DOHH2 (cell line): Measurements from ENCODE around the gene C2CD4B.

ENCODE experiments used
- H3F3A ChIP-seq: fragments of 200-600 bp; sonication (generic), shearing (Covaris generic); 2 replicates; pipeline ENCODE4 v1.6.0; 2016; ENCODE audit warnings: antibody characterized with exemption, mild to moderate bottlenecking; ENCODE audit not compliant: control insufficient read depth, insufficient read depth
- H3K27ac ChIP-seq: fragments of 200-600 bp; sonication (generic); 2 replicates; pipeline ENCODE4 v1.5.1; 2014; ENCODE audit warnings: low read depth, mild to moderate bottlenecking, low read length, moderate library complexity
- H3K27me3 ChIP-seq: fragments of 200-600 bp; sonication (generic); 2 replicates; pipeline ENCODE4 v1.6.1; 2014; ENCODE audit warnings: mild to moderate bottlenecking, low read length, mixed read lengths; ENCODE audit not compliant: control insufficient read depth
- H3K36me3 ChIP-seq: fragments of 200-600 bp; sonication (generic); 2 replicates; pipeline ENCODE4 v1.6.1; 2014; ENCODE audit warnings: mild to moderate bottlenecking, low read length, moderate library complexity, mixed read lengths; ENCODE audit not compliant: control insufficient read depth
- H3K4me1 ChIP-seq: fragments of 200-600 bp; sonication (generic); 2 replicates; pipeline ENCODE4 v1.6.1; 2014; ENCODE audit warnings: mild to moderate bottlenecking, low read length, mixed read lengths; ENCODE audit not compliant: control insufficient read depth
- H3K4me2 ChIP-seq: fragments of 200-600 bp; sonication (generic); 2 replicates; pipeline ENCODE4 v1.6.0; 2014; ENCODE audit warnings: mild to moderate bottlenecking, low read length, moderate library complexity
- H3K4me3 ChIP-seq: fragments of 200-600 bp; sonication (generic); 2 replicates; pipeline ENCODE4 v1.5.1; 2014; ENCODE audit warnings: mild to moderate bottlenecking, low read length, mixed read lengths
- H3K79me2 ChIP-seq: fragments of 200-600 bp; sonication (generic); 2 replicates; pipeline ENCODE4 v1.6.1; 2014; ENCODE audit warnings: mild to moderate bottlenecking, low read length, mixed read lengths; ENCODE audit not compliant: control insufficient read depth
- H3K9me2 ChIP-seq: fragments of 200-600 bp; sonication (generic); replicated peaks from 2 replicates; pipeline ENCODE4 v1.6.1; 2014; ENCODE audit warnings: mild to moderate bottlenecking, low read length, mixed read lengths; ENCODE audit not compliant: control insufficient read depth
- H3K9me3 ChIP-seq: fragments of 200-600 bp; sonication (generic); 2 replicates; pipeline ENCODE4 v1.6.1; 2014; ENCODE audit warnings: antibody characterized with exemption, low read length, mixed read lengths; ENCODE audit not compliant: control insufficient read depth, insufficient read depth
- H4K20me1 ChIP-seq: fragments of 200-600 bp; sonication (generic); 2 replicates; pipeline ENCODE4 v1.6.0; 2014; ENCODE audit warnings: low read depth, mild to moderate bottlenecking, antibody characterized with exemption, low read length, moderate library complexity; ENCODE audit not compliant: control insufficient read depth, insufficient read depth
- EZH2phosphoT487 ChIP-seq: fragments of 200-600 bp; sonication (generic); IDR thresholded peaks from 2 replicates; pipeline ENCODE4 v1.6.1; 2017; ENCODE audit warnings: borderline replicate concordance, mild to moderate bottlenecking, antibody characterized with exemption, low read length, moderate library complexity, mixed read lengths
- TF ChIP-seq, protein P1 (sequence below): fragments of 200-600 bp; sonication (generic); IDR thresholded peaks from one replicate; pipeline ENCODE4 v1.5.1; 2014; ENCODE audit warnings: antibody characterized with exemption, mild to moderate bottlenecking, low read depth, low read length; ENCODE audit not compliant: poor library complexity, severe bottlenecking

The C2CD4B gene

DNA sequence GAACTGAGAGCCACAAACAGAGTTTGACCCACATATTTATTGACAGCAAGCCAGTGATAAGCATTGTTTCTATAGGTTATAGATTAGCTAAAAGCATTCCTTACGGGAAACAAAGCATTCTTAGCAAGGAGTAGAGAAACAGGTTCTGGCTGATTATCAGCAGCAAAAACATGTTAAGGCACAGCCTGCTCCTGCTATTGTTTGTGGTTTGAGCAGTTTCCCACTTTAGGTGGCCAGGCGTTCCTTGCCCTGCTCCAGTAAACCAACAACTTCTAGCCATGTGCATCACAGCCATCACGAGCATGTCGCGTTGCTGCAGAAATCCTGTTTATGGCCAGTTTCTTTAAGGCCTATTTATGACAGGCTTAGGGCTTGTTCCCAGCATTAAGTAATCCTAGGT is 44.7 kb upstream of the C2CD4B start:
- H3F3A ChIP-seq: no peaks in the 10 kb centered on the region
- H3K79me2 ChIP-seq: no peaks in the 10 kb centered on the region
- TF ChIP-seq, protein P1, sequence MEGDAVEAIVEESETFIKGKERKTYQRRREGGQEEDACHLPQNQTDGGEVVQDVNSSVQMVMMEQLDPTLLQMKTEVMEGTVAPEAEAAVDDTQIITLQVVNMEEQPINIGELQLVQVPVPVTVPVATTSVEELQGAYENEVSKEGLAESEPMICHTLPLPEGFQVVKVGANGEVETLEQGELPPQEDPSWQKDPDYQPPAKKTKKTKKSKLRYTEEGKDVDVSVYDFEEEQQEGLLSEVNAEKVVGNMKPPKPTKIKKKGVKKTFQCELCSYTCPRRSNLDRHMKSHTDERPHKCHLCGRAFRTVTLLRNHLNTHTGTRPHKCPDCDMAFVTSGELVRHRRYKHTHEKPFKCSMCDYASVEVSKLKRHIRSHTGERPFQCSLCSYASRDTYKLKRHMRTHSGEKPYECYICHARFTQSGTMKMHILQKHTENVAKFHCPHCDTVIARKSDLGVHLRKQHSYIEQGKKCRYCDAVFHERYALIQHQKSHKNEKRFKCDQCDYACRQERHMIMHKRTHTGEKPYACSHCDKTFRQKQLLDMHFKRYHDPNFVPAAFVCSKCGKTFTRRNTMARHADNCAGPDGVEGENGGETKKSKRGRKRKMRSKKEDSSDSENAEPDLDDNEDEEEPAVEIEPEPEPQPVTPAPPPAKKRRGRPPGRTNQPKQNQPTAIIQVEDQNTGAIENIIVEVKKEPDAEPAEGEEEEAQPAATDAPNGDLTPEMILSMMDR: no peak
- no peak for TF ChIP-seq EZH2phosphoT487
- H3K27me3 ChIP-seq: no peaks in the 10 kb centered on the region
- H3K27ac ChIP-seq: no peak overlapping the region
- no peaks in the 10 kb centered on the region for H3K9me2 ChIP-seq
- no peaks in the 10 kb centered on the region for H3K4me1 ChIP-seq
- no peaks in the 10 kb centered on the region for H4K20me1 ChIP-seq
- no peak overlapping the region for H3K4me2 ChIP-seq
- H3K9me3 ChIP-seq: peaks cover 14% of the 10 kb centered on the region
- no peak overlapping the region for H3K4me3 ChIP-seq
- no peaks in the 10 kb centered on the region for H3K36me3 ChIP-seq

- no peaks in the 10 kb centered on the region for H3K4me1 ChIP-seq
- no peak overlapping the region for H3K4me3 ChIP-seq
- no peaks in the 10 kb centered on the region for H3K9me2 ChIP-seq
- no peaks in the 10 kb centered on the region for H3K79me2 ChIP-seq
- H3K9me3 ChIP-seq: peaks cover 14% of the 10 kb centered on the region
- no peak overlapping the region for H3K27ac ChIP-seq
- no peak overlapping the region for H3K4me2 ChIP-seq
- H3K36me3 ChIP-seq: no peaks in the 10 kb centered on the region
- H4K20me1 ChIP-seq: no peaks in the 10 kb centered on the region
- H3K27me3 ChIP-seq: no peaks in the 10 kb centered on the region
- TF ChIP-seq EZH2phosphoT487: no peak
- TF ChIP-seq, protein P1: no peak
- no peaks in the 10 kb centered on the region for H3F3A ChIP-seq
Measured at GRCh38 chr15:62209322-62209721, 44.2 kb upstream of the C2CD4B start.

GRCh38 chr15:62208884-62209283 is 43.8 kb upstream of the C2CD4B start:
- Histone ChIP-seq H3K27me3 (no peaks in the 10 kb centered on the region), H3K4me3 (no peak overlapping the region), H3K9me2 (no peaks in the 10 kb centered on the region), H3K79me2 (no peaks in the 10 kb centered on the region), H4K20me1 (no peaks in the 10 kb centered on the region), H3K4me1 (no peaks in the 10 kb centered on the region), H3K27ac (no peak overlapping the region), H3K9me3 (peaks cover 14% of the 10 kb centered on the region), H3F3A (no peaks in the 10 kb centered on the region), H3K36me3 (no peaks in the 10 kb centered on the region), H3K4me2 (no peak overlapping the region)
- TF ChIP-seq, protein P1: no peak

GRCh38 chr15:62208367-62208766 is 43.3 kb upstream of the C2CD4B start:
- H3K4me2 ChIP-seq: no peak overlapping the region
- no peaks in the 10 kb centered on the region for H3K4me1 ChIP-seq
- no peaks in the 10 kb centered on the region for H3F3A ChIP-seq
- H3K79me2 ChIP-seq: no peaks in the 10 kb centered on the region
- no peaks in the 10 kb centered on the region for H4K20me1 ChIP-seq
- no peak overlapping the region for H3K27ac ChIP-seq
- H3K4me3 ChIP-seq: no peak overlapping the region
- H3K9me2 ChIP-seq: no peaks in the 10 kb centered on the region
- TF ChIP-seq, protein P1: no peak
- no peak for TF ChIP-seq EZH2phosphoT487
- H3K27me3 ChIP-seq: no peaks in the 10 kb centered on the region
- H3K9me3 ChIP-seq: peaks cover 14% of the 10 kb centered on the region
- no peaks in the 10 kb centered on the region for H3K36me3 ChIP-seq
